Breast epithelium (tissue), 4 donors: ENCODE measurements around the gene SNX20. TPM values are rescaled to one million over a fixed set of nuclear protein-coding genes. Genes with fewer than 3 reads are reported as not detected.

ENCODE experiments used
- DNase-seq, 2 donors: peaks; one replicate each; pipeline ENCODE4 v3.0.0-alpha.2; 2019; ENCODE audit warnings: low spot score in 2 of 2
- H3K27ac ChIP-seq, 2 donors: fragments of 200-600 bp; sonication (generic) in 1 of 2; one replicate each; pipeline ENCODE4 v1.5.1; 2016 to 2019; ENCODE audit warnings: mild to moderate bottlenecking in 1 of 2
- H3K27me3 ChIP-seq, 2 donors: fragments of 200-600 bp; sonication (generic) in 1 of 2; one replicate each; pipeline versions ENCODE4 v1.5.1 to v1.6.0; 2017 to 2019; ENCODE audit warnings: control low read depth in 1 of 2, mild to moderate bottlenecking in 1 of 2
- H3K36me3 ChIP-seq: fragments of 200-600 bp; one replicate; pipeline ENCODE4 v1.5.1; 2019
- H3K4me1 ChIP-seq, 2 donors: fragments of 200-600 bp; sonication (generic); one replicate each; pipeline ENCODE4 v1.5.1; 2016 to 2019; ENCODE audit warnings: control low read depth in 1 of 2
- H3K4me3 ChIP-seq, 3 donors: fragments of 200-600 bp; sonication (generic); 1 replicate in 2 of 3; 2 replicates in 1 of 3; pipeline ENCODE4 v1.5.1; 2016 to 2019; ENCODE audit warnings: mild to moderate bottlenecking in 3 of 3, moderate library complexity in 2 of 3
- H3K9me3 ChIP-seq, 2 donors: fragments of 200-600 bp; sonication (generic) in 1 of 2; one replicate each; pipeline ENCODE4 v1.5.1; 2016 to 2019; ENCODE audit warnings: control low read depth in 1 of 2
- POLR2A ChIP-seq: fragments of 450-650 bp; IDR thresholded peaks from one replicate; pipeline ENCODE4 v1.6.1; 2016; ENCODE audit warnings: antibody characterized with exemption, mild to moderate bottlenecking, moderate library complexity
- POLR2AphosphoS5 ChIP-seq, 3 donors: sonication (generic); formaldehyde crosslinking; IDR thresholded peaks; one replicate each; pipeline ENCODE4 v1.6.1; 2017; ENCODE audit warnings: antibody characterized with exemption in 3 of 3
- intact Hi-C: fragments of 100-400 bp; cut with DNase I; formaldehyde crosslinking; loops from one replicate; pipeline ENCODE4 v1.15.1; 2023; ENCODE audit warnings: low total_unique reads
- total RNA-seq, 3 donors: library from RNA; depleted of rRNA; stranded (reverse); fragments of >200 nt; gene quantifications; one replicate each; pipeline ENCODE4 v1.1.0, GENCODE V29; 2016
- TF ChIP-seq, protein P1 (sequence below), 3 donors: fragments of 450-650 bp; IDR thresholded peaks; one replicate each; pipeline ENCODE4 v1.5.1; 2016 to 2017; ENCODE audit warnings: antibody characterized with exemption in 3 of 3, mild to moderate bottlenecking in 3 of 3, moderate library complexity in 3 of 3

The SNX20 gene
- total RNA-seq, 3 donors from 2014 or later, result 1.3 to 2.9 (median 2.7) TPM

DNA sequence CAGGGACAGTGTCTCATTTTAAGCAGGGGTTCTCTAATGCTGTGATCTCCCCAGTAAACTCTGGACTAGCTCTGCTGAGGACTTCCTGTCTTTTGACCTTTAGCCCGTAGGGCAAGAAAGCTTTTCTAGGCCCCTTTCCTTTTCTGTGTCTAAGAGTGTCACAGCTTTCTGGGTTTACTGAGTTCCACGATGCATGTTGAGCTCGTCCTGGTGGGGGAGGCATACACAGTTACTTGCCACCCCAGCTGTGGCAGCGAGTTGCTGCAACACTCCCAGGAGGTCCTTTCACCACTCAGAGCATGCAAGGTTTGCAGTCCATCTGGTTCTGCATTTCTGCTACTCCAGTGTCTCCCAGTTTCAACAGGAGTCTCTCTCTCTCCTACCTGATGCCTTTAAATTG is 36.0 kb upstream of the SNX20 start:
- H3K4me3 ChIP-seq, result no peak overlapping the region
- intact Hi-C loops, result no loop called here
- H3K36me3 ChIP-seq, result no peaks in the 10 kb centered on the region
- TF ChIP-seq, protein P1, sequence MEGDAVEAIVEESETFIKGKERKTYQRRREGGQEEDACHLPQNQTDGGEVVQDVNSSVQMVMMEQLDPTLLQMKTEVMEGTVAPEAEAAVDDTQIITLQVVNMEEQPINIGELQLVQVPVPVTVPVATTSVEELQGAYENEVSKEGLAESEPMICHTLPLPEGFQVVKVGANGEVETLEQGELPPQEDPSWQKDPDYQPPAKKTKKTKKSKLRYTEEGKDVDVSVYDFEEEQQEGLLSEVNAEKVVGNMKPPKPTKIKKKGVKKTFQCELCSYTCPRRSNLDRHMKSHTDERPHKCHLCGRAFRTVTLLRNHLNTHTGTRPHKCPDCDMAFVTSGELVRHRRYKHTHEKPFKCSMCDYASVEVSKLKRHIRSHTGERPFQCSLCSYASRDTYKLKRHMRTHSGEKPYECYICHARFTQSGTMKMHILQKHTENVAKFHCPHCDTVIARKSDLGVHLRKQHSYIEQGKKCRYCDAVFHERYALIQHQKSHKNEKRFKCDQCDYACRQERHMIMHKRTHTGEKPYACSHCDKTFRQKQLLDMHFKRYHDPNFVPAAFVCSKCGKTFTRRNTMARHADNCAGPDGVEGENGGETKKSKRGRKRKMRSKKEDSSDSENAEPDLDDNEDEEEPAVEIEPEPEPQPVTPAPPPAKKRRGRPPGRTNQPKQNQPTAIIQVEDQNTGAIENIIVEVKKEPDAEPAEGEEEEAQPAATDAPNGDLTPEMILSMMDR (IDR thresholded peaks at IDR 0.05), result no peak
- TF ChIP-seq POLR2A (no peak), POLR2AphosphoS5 (IDR thresholded peaks at IDR 0.05) (no peak)
- no peak overlapping the region for H3K27ac ChIP-seq
- no peaks in the 10 kb centered on the region for H3K4me1 ChIP-seq
- no peaks in the 10 kb centered on the region for H3K9me3 ChIP-seq
- no peak for DNase-seq
- H3K27me3 ChIP-seq, result no peaks in the 10 kb centered on the region

DNA sequence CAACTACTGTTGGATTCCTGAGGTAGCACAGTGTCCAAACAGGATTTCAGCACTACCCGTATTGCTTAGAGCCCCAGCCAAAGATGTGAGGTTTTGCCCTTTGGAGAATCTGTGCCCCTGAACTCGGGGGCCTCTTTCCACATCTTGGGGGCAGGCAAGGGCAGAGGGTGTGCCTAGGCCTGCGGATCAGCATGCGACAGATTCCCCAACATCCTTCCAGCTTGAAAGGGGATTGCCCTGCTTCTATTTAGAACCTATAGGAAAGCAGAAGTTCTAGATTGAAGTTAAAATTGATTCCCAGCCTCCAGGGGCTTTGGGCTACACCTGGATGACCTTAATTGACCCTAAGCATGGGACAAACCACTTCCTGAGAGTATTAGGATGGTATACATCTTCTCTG is 31.8 kb upstream of the SNX20 start:
- TF ChIP-seq POLR2AphosphoS5 (IDR thresholded peaks at IDR 0.05), result no peak
- TF ChIP-seq POLR2A, result no peak
- TF ChIP-seq, protein P1 (IDR thresholded peaks at IDR 0.05), result no peak
- no peak overlapping the region for H3K27ac ChIP-seq
- H3K36me3 ChIP-seq, result no peaks in the 10 kb centered on the region
- DNase-seq, result no peak
- no peak overlapping the region for H3K4me3 ChIP-seq
- H3K4me1 ChIP-seq, result no peaks in the 10 kb centered on the region
- no peaks in the 10 kb centered on the region for H3K27me3 ChIP-seq
- intact Hi-C loops, result no loop called here
- H3K9me3 ChIP-seq, result no peaks in the 10 kb centered on the region

DNA sequence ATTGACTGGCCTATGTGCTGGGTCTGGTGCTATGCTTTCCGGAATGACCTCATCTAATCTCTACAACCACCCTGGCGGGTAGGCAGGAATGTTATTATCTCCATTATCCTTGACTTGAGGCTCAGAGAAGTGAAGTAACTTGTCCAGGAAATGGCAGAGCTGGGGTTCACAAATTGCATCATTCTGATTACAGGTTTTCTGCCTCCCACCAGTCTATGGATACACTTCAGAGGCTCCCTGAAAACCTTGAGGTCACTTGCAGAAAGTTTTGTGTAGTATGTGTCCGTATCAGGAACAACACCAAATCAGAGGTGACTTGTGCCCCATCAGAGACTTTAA is 31.4 kb upstream of the SNX20 start:
- H3K4me1 ChIP-seq, result no peaks in the 10 kb centered on the region
- H3K36me3 ChIP-seq, result no peaks in the 10 kb centered on the region
- no peak overlapping the region for H3K27ac ChIP-seq
- no peaks in the 10 kb centered on the region for H3K9me3 ChIP-seq
- no peak for DNase-seq
- TF ChIP-seq POLR2A, result no peak
- TF ChIP-seq, protein P1 (IDR thresholded peaks at IDR 0.05), result no peak
- TF ChIP-seq POLR2AphosphoS5 (IDR thresholded peaks at IDR 0.05), result no peak
- no peaks in the 10 kb centered on the region for H3K27me3 ChIP-seq
- intact Hi-C loops, result no loop called here
- no peak overlapping the region for H3K4me3 ChIP-seq

DNA sequence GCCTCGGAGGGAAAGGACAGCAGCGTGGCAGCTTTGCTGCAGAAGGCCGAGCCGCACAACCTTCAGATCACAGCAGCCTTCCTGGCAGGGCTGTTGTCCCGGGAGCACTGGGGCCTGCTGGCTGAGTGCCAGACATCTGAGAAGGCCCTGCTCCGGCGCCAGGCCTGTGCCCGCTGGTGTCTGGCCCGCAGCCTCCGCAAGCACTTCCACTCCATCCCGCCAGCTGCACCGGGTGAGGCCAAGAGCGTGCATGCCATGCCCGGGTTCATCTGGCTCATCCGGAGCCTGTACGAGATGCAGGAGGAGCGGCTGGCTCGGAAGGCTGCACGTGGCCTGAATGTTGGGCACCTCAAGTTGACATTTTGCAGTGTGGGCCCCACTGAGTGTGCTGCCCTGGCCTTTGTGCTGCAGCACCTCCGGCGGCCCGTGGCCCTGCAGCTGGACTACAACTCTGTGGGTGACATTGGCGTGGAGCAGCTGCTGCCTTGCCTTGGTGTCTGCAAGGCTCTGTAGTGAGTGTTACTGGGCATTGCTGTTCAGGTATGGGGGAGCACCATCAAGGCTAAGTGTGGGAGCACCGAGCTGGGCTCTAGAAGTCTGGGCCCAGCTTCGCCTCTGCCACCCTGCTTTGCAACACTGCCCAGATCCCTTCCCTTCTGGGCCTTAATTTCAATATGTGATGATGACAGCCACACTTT is 30.9 kb upstream of the SNX20 start:
- TF ChIP-seq POLR2AphosphoS5 (IDR thresholded peaks at IDR 0.05) (no peak), POLR2A (no peak)
- TF ChIP-seq, protein P1 (IDR thresholded peaks at IDR 0.05), result no peak
- DNase-seq, result peak in 1 of 2 donors; percentile 41
- intact Hi-C loops, result no loop called here

DNA sequence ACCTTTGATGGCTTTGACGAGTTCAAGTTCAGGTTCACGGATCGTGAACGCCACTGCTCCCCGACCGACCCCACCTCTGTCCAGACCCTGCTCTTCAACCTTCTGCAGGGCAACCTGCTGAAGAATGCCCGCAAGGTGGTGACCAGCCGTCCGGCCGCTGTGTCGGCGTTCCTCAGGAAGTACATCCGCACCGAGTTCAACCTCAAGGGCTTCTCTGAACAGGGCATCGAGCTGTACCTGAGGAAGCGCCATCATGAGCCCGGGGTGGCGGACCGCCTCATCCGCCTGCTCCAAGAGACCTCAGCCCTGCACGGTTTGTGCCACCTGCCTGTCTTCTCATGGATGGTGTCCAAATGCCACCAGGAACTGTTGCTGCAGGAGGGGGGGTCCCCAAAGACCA is 29.9 kb upstream of the SNX20 start:
- intact Hi-C loops, result no loop called here
- DNase-seq, result peak in 1 of 2 donors; percentile 47
- no peak overlapping the region for H3K4me3 ChIP-seq
- H3K27me3 ChIP-seq, result no peaks in the 10 kb centered on the region
- TF ChIP-seq, protein P1 (IDR thresholded peaks at IDR 0.05), result no peak
- no peak for TF ChIP-seq POLR2AphosphoS5 (IDR thresholded peaks at IDR 0.05)
- no peak for TF ChIP-seq POLR2A
- no peak overlapping the region for H3K27ac ChIP-seq
- no peaks in the 10 kb centered on the region for H3K36me3 ChIP-seq
- H3K9me3 ChIP-seq, result no peaks in the 10 kb centered on the region
- no peaks in the 10 kb centered on the region for H3K4me1 ChIP-seq

More for the DNA sequence above, 30.9 kb upstream of the SNX20 start:
- Histone ChIP-seq H3K36me3 (no peaks in the 10 kb centered on the region), H3K4me3 (no peak overlapping the region), H3K27ac (peak overlapping the region in 1 of 2 donors; percentile 25), H3K27me3 (no peaks in the 10 kb centered on the region), H3K9me3 (no peaks in the 10 kb centered on the region), H3K4me1 (no peaks in the 10 kb centered on the region)
